SK-N-MC (cell line): ENCODE results near the gene RPUSD1.

Source experiments
- EZH2 ChIP-seq: fragments of 200-600 bp; sonication (generic); IDR thresholded peaks from one replicate; pipeline ENCODE4 v1.6.1; 2017; ENCODE audit warnings: antibody characterized with exemption
- FOXP2 ChIP-seq: optimal IDR thresholded peaks from 2 replicates; pipeline ENCODE3; 2011; ENCODE audit warnings: mild to moderate bottlenecking, moderate library complexity; ENCODE audit not compliant: insufficient read depth; ENCODE audit errors: extremely low read length, control extremely low read depth
- POLR2AphosphoS5 ChIP-seq: IDR thresholded peaks from 2 replicates; pipeline ENCODE4 v1.6.1; 2012; ENCODE audit warnings: mild to moderate bottlenecking, low read depth, low read length, borderline replicate concordance

DNA sequence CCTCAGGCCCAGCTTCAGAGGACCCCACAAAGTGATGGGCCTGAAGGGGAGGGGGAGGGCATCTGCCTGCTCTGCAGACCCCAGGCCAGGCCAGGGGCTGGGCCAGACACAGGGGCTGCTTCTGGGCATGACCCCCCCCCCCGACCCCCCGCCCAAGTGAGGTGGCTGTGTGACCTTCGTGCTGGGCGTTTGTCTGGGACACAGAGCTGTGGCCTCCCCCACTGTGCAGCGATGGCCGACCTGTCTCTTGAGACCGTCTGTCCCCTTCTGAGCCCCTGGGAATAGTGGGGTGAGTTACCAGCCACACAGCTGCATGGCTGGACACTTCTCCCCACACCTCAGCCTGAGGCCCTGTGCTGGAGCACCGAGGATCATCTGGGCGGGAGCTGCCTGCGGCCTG is 47.2 kb upstream of the RPUSD1 start:
- TF ChIP-seq EZH2 (no peak), POLR2AphosphoS5 (no peak), FOXP2 (no peak)
